NOMO-1 treated with DMSO at 0.1 percent for 48 hours (cell line): ENCODE results near the gene ZBTB7C.

ENCODE experiments used
- DNase-seq: peaks from one replicate; lab custom pipeline; 2025; ENCODE audit not compliant: unreplicated experiment; lab: John Stamatoyannopoulos, UW

The ZBTB7C gene

DNA sequence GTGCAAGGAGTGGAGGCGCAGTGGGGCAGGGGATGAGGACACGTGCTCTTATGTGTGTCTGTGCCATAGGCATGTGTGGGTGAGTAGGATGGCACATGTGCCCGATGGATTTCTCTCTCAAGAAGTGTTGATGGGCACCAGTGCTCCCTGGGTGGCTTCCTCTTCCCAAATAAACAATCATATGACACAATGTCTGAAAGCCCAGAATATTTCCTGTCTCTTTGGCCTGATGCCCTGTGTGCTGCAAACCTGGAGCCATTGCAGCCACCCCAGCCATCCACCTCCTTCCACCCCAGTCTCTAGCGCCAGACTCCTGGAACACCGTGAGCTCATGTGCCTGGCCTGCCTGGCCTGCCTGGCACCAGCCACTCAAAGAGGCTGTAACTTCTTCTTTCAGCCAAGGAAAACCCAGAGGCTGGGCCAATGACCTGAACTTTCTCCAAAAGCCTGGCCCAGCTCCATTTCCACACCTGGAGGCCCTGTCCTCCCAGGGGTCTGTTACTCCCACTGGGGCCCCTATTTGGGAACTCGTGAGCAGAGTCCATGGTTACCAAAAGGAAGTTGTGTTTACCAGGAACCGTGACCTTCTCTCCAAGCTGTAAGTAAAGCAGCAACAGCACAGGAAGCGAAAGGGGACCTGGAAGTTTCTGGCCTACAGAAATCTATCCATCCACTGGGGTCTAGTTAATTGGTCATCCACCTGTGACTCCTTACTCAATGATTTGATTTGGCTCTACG lies 9.5 kb upstream of the ZBTB7C start:
- DNase-seq, result no peak

- peak; percentile 17 for DNase-seq
Measured at GRCh38 chr18:48417985-48418384, 8.8 kb upstream of the ZBTB7C start.

DNA sequence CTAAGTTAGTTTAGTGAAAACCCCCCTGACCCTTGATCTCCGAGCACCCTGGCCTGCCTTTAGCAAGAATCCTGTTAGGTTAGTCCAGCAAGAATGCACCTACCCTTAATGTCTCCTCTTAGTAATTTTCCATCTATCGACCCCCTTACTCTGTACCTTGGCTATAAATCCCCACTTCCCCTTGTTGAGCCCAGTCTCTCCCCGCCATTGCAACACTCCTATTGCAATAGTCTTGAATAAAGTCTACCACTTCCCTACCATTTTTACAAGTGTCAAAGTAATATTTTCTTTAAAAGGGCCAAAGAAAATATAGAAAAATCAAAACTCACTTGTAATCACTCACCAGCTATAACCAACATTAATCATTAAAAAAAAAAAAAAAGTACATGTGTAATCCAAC lies 4.2 kb upstream of the ZBTB7C start:
- DNase-seq, result peak; percentile 51

- peak; percentile 34 for DNase-seq
Measured at GRCh38 chr18:48412339-48412929, 3.3 kb upstream of the ZBTB7C start.

GRCh38 chr18:48410095-48410920 lies 1.1 kb upstream of the ZBTB7C start:
- DNase-seq, result peak; percentile 85

DNA sequence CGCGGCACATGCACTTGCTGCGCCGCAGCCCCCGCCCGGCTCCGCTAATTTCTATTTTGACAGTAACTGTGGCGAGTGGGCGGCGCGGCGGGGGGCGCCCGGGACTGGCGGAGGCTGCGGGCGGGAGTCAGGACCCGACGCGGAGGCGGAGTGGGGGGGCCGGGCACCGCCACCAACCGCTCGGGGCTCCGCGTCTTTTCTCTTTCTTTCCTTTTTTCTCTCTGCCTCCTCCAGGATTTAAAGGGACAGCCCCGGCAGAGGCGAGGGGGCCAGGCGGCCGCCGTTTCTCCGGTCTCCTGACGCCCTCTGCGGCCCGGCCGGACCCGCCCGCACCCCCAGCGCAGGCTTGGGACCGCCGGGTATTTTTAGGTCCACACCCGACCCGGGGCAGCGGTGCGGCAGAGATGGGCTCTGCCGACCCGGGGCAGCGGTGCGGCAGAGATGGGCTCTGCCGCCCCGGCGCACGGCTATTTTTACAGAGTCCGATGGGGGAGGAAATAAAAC lies 460 bp upstream of the ZBTB7C start:
- no peak for DNase-seq

DNA sequence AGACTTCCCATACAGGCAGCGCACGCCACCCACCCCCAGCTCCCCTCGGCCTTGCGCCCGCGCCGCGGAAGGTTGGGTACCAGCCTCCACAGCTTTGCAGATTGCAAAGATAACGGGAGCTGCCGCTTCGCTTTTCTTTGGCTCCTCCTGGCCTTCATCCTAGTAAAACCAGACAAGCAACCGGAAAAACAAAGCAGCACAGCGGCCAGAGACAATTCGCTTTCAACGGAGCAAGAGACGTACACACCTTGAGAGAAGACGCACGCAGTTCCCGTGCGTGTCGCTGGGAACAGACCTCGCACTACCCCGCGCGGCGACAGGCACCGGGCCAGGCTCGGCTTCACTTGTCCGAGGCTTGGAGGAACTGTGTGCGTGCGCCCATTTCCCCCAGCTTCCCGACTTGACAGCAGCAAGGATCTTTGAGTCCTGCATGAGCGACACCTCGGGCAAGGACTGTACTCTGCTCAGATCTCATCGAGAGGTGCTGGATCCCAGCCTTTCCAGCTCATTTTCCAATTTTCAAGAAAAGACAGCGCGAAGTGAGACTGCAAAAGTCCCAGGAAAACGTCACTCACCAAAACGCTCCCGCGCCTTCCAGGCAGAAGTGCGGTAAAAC lies 964 bp downstream of the ZBTB7C start:
- DNase-seq, result no peak

DNA sequence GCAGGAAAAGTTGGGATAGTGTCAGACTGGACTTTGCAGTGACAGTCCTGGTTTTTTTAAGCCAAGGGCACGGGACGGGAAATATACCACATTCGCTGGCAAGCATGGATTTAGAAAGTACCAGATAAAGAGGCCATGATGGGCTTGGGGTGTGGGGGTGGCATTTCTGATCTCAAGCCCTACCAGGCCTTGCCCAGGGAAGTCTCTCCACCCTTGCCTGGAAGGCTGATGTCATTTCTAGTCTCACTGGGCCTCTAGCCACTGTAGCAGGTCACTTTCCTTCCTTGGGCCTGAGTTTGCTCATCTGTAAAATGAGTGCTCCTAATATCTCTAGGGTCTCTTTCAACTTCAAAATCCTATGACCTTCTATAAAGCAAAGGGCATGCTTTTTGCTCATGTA lies 1.8 kb downstream of the ZBTB7C start:
- DNase-seq, result no peak

- DNase-seq, result no peak
Measured at GRCh38 chr18:48405978-48406377, 3.2 kb downstream of the ZBTB7C start.

DNA sequence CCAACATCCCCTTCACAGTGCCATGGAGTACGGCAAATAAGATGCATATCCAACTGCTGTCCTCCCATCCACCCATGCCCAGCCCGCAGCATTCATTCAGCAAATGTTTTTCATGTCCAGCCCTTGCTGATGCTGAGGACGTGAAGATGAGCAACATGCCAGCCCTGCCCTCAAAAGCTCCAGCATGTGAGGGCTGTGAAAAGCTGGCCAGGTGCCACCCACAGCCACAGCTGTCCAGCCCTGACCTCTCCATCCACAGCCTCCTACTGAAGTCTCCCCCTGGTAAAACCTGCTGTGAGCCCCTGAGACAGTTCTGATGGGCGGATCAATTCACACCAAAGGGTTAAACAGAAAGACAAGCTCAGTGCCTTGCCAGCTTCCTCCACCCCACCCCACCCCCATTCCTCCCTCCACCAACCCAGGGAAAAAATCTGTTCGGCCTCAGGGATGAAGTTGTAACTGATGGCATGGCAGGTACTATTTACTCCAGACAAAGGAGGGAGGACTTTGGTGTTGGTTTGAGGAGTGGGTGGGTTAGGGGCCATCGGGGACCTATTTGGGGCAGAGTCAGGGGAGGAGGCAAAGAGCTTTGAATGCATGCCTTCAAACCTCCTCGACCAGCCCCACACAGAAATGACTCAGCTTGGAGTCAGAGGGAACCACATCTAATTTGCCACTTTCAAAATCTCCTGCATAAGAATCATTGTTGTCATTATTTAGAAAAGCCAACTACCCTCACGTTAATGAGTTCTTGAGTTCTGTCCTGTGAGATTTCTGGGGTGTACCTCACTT lies 4.3 kb downstream of the ZBTB7C start:
- DNase-seq, result peak; percentile 45

DNA sequence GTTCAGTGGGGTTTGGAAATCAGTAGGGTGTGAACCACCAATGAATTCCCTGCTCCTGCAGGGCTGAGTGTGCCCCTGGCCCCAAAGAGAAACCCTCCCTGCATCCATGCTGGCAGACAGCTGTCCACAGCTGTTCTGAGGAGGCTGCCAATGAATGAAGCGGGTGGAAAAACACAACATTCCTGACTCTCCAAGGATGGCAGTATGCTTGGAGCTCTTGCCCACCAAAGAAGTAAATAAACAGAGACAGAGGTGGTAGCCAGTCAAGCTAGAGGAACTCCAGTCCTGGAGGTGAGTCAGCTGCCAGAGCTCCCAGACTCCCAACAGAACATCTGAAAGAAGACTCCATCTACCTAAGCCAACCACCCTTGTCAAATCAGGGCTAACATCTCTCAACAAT lies 6.2 kb downstream of the ZBTB7C start:
- no peak for DNase-seq

DNA sequence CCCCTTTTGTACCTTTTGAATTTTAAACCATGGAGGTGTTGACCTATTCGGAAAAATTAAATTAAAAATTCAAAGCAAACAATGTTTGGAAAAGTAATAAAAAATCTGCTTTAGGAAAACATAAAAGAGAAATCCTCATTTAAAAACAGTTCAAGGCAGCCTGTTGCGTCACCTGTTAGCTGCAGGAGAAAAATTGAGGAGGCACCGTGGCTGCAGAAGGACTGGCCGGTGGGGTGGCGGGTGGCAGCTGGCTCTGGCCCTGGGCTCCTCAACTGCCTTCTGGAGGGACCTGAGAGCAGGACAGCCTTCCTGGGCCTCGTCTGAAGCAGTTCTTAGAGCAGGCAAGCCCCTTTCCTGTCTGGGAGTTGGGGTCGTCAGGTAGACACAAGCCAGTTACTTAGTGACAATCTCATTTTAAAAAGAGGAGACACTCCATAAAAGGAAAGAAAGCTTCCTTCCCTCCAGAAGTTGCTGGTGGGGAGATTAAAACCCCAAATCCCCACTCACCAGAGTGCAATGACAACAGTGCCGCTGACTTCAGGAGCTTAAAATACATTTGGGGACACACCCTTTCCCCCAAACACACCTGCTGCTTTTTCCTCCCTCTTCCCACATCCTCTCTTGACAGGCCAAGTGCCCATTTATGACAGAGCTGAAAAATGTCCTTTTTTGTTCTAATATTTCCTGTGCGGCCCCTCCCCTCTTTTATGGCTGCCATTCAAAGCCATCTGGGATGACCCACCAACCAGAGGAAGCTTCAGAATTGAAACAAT lies 9.7 kb downstream of the ZBTB7C start:
- no peak for DNase-seq

GRCh38 chr18:48398074-48398473 lies 11.1 kb downstream of the ZBTB7C start:
- DNase-seq, result no peak

GRCh38 chr18:48397021-48397420 lies 12.2 kb downstream of the ZBTB7C start:
- DNase-seq, result no peak

GRCh38 chr18:48396561-48396960 lies 12.6 kb downstream of the ZBTB7C start:
- no peak for DNase-seq

- DNase-seq, result no peak
Measured at GRCh38 chr18:48395646-48396045, 13.5 kb downstream of the ZBTB7C start.

DNA sequence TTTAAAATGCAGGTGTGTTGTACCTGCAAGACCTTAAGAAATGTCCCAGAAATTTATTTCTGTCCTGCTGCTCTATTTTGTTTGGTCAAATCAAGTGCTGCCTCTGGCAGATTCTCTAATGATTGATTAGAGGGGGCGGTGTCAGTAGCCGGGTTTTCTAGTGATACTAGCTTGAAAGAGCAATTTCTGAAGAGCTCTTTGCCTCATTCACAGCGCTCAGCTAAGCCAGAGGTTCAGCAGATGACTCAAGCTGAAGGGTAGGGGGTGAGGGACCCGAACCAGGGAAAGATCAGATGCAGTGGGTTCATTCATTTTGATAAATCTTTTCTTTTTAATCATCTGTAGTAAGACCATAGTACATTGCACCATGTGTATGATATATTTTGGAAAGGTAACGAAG lies 15.0 kb downstream of the ZBTB7C start:
- DNase-seq, result no peak

DNA sequence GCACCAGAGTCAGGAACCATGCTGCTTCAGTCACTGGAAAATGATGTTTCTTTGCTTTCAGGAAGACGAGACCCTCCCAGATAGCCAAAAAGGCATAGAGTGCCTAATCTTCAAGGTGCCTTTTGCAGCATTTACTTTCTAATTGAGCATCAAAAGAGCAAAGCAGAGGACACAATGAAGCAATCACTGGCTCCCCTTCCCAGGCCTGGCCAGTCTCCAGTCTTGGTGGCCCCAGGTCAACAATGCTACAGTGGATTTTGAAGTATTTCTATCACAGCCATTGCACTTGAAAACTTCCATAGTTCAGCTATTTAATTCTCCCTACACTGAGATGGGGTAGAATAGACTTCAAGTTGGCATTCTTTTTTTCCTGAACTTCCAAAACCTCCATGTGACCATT lies 15.4 kb downstream of the ZBTB7C start:
- DNase-seq, result no peak

- no peak for DNase-seq
Measured at GRCh38 chr18:48393170-48393569, 16.0 kb downstream of the ZBTB7C start.

DNA sequence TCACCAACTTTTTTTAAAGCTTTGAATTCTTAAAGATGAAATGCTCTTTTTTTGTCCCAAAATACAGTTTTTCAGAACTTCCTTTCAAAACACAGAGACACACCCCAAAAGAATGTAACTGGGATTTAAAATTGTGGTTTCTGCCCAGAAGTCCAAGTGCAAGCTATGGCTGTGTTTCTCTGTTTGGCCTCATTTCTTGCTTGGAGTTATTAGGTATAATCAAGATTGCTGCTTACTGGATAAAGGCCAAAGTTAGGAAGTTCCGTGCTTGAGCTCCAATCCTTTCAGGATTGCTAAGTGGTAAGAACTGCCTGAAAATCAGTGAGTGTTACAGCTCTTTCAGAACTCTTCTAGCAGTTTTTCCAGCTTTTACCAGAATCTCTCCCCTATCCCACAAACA lies 16.9 kb downstream of the ZBTB7C start:
- no peak for DNase-seq
